PFSK-1 (cell line): ENCODE results near the gene ZSWIM3.

ENCODE experiments used
- FOXP2 ChIP-seq: optimal IDR thresholded peaks from 2 replicates; pipeline ENCODE3; 2011; ENCODE audit warnings: borderline replicate concordance, control low read depth, inconsistent platforms; ENCODE audit not compliant: insufficient read depth; ENCODE audit errors: extremely low read length, extremely low read depth
- POLR2AphosphoS5 ChIP-seq: IDR thresholded peaks from 2 replicates; pipeline ENCODE4 v1.6.1; 2012; ENCODE audit warnings: low read depth, mild to moderate bottlenecking, control low read depth, low read length, moderate library complexity
- REST ChIP-seq, 2 experiments: IDR thresholded peaks; 2 replicates each; pipeline versions ENCODE4 v1.6.1 to v1.8.0; 2011 to 2012; ENCODE audit warnings: low read depth in 2 of 2, low read length in 2 of 2, control low read depth in 1 of 2, inconsistent platforms in 1 of 2, mild to moderate bottlenecking in 1 of 2, moderate library complexity in 1 of 2; ENCODE audit not compliant: insufficient read depth in 1 of 2

GRCh38 chr20:45842169-45842812, 15.1 kb upstream of the ZSWIM3 start:
- TF ChIP-seq POLR2AphosphoS5 = no peak
- TF ChIP-seq REST (IDR thresholded peaks at IDR 0.05; ENCODE audit: insufficient read depth in 1 of 2, low read depth in 2 of 2, low read length in 2 of 2) = no peak
- TF ChIP-seq FOXP2 = no peak
